ENCODE results near the gene NEURL2. TPM values are rescaled to one million over a fixed set of nuclear protein-coding genes. Genes with fewer than 3 reads are reported as not detected.

NEURL2 gene
- polyA plus RNA-seq, 1 donor, result 15.6 TPM

DNA sequence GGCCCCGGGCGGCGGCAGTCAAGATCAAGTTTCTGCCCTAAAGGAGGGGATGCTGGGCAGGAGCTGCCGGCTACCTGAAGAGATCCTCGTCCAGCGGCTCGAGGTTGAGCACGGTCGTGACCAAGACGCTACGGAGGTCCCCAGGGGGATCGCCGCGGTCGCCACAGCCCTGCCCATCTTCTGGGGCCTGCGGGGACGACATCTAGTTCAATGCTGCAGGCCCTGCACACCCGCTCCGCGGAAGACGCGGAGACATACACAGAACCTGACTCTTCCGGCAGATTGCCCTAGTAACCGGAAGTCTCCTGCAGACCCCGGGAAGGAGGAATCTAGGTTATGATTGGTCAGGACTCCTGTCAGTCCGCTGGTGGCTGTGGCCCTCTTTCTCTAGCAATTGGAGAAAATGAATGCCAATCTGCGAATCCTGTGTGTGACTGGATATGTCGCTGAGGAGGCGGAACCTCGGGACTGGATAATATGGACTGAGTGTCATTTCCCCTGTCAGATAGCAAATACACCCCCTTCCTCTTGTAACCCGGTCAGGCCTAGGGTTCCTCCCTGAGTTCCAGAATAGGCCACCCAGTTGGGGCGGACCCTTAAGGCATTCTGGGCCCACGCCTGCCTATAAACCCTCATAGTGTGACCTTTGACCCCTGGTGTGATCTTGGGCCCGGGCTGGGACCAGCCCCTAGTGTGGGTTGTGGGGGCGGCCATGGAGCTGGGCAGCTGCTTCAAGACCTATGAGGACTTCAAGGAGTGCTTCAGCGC is 33.7 kb downstream of the NEURL2 start, which contains the start of the genes ACOT8 and ZSWIM3:
ACOT8 (minus strand) TSS at position 279 of the 768 bp plus-strand sequence; CDS start at position 202, 77 bp downstream.
ZSWIM3 (plus strand) TSS at position 501 of the 768 bp plus-strand sequence; CDS start at position 713, 212 bp downstream.
- peaks cover 28% of the 10 kb centered on the region for H3K4me1 ChIP-seq (ENCODE audit: control insufficient read depth, insufficient read depth, low read length)

GRCh38 chr20:45853484-45853883 is 37.5 kb downstream of the NEURL2 start:
- H3K27ac ChIP-seq (ENCODE audit: low read length), result no peak overlapping the region
- DNase-seq, result no peak
- WGBS (ENCODE audit: insufficient coverage, low lambda C conversion rate), result no CpG with 5 or more reads among the region's 2 CpGs
- H3K9me3 ChIP-seq (ENCODE audit: control insufficient read depth, low read depth, low read length), result no peaks in the 10 kb centered on the region
- no peak overlapping the region for H3K4me3 ChIP-seq (ENCODE audit: low read length)
- no peaks in the 10 kb centered on the region for H3K27me3 ChIP-seq (ENCODE audit: control insufficient read depth, insufficient read depth, low read length)
- peaks cover 25% of the 10 kb centered on the region for H3K4me1 ChIP-seq (ENCODE audit: control insufficient read depth, insufficient read depth, low read length)
- peaks cover 17% of the 10 kb centered on the region for H3K36me3 ChIP-seq (ENCODE audit: control insufficient read depth, insufficient read depth, low read length)

More for the DNA sequence above, 33.7 kb downstream of the NEURL2 start, which contains the start of the genes ACOT8 and ZSWIM3:
- Histone ChIP-seq H3K9me3 (ENCODE audit: control insufficient read depth, low read depth, low read length) (no peaks in the 10 kb centered on the region), H3K4me3 (ENCODE audit: low read length) (peak within 1 kb of the TSS; percentile 78), H3K27ac (ENCODE audit: low read length) (peak within 1 kb of the TSS; percentile 83), H3K36me3 (ENCODE audit: control insufficient read depth, insufficient read depth, low read length) (peaks cover 15% of the 10 kb centered on the region), H3K27me3 (ENCODE audit: control insufficient read depth, insufficient read depth, low read length) (no peaks in the 10 kb centered on the region)
- peak; percentile 99 to 100 for DNase-seq
- WGBS (ENCODE audit: insufficient coverage, low lambda C conversion rate), result no CpG with 5 or more reads among the region's 36 CpGs

DNA sequence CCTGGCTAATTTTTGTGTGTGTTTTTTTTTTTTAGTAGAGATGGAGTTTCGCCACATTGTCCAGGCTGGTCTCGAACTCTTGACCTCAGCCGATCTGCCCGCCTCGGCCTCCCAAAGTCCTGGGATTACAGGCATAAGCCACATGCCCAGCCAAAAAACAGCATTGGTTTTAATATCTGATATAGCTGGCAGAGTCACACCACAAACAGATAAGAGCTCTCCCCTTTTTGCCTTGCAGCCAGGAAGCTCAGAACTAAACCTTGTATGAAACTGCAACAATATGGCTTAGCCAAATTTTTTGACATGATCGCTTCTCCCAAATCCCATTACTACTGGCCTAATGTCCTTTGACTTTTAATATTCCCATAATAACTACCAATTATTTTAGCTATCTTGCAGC is 38.7 kb downstream of the NEURL2 start:
- Histone ChIP-seq H3K27ac (ENCODE audit: low read length) (no peak overlapping the region), H3K9me3 (ENCODE audit: control insufficient read depth, low read depth, low read length) (no peaks in the 10 kb centered on the region), H3K36me3 (ENCODE audit: control insufficient read depth, insufficient read depth, low read length) (peaks cover 26% of the 10 kb centered on the region), H3K4me1 (ENCODE audit: control insufficient read depth, insufficient read depth, low read length) (peaks cover 19% of the 10 kb centered on the region), H3K27me3 (ENCODE audit: control insufficient read depth, insufficient read depth, low read length) (no peaks in the 10 kb centered on the region), H3K4me3 (ENCODE audit: low read length) (no peak overlapping the region)
- no peak for DNase-seq
- 100% methylated on average over 1 of the region's 6 CpGs for WGBS (ENCODE audit: insufficient coverage, low lambda C conversion rate)

DNA sequence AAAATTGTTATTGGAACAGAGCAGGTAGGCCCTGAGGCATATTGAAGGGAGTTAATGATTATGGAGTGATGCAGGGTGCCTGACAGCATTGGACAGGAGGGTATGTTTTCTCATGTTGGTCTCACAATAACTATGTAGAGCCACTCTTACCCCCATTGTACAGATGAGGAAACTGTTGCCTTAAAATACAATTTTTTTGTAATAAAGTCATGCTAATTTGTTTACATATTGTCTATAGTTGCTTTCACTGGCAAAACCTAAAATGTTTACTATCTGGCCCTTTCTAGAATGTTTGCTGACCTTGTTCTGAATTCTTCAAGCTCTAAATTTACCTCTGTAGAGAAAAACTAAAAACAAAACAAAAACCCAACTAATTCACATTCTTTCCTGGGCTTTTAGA is 39.5 kb downstream of the NEURL2 start:
- H3K27me3 ChIP-seq (ENCODE audit: control insufficient read depth, insufficient read depth, low read length), result no peaks in the 10 kb centered on the region
- peak overlapping the region; percentile 53 for H3K27ac ChIP-seq (ENCODE audit: low read length)
- no peak for DNase-seq
- no peak overlapping the region for H3K4me3 ChIP-seq (ENCODE audit: low read length)
- H3K36me3 ChIP-seq (ENCODE audit: control insufficient read depth, insufficient read depth, low read length), result peaks cover 34% of the 10 kb centered on the region
- H3K4me1 ChIP-seq (ENCODE audit: control insufficient read depth, insufficient read depth, low read length), result peaks cover 19% of the 10 kb centered on the region
- no peaks in the 10 kb centered on the region for H3K9me3 ChIP-seq (ENCODE audit: control insufficient read depth, low read depth, low read length)

DNA sequence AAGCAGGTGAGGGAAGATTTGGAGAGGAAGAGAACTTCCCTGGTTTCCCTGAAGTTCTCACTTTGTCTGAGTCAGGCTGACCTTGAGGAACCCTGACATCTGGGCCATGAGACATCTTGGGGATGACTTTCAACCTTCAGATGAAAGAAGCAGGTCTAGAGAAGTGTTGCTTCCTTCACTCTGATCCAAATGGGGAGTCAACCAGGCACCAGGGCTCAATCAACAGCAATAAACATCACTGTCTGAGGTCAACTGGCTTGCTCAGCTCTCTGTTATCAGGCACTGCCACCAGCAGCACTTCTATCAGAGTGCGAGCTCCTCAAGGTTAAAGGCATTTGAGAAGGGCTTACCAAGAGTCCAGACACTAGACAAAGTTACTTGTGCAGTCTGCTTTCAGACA is 40.1 kb downstream of the NEURL2 start:
- no CpG with 5 or more reads among the region's 1 CpG for WGBS (ENCODE audit: insufficient coverage, low lambda C conversion rate)

DNA sequence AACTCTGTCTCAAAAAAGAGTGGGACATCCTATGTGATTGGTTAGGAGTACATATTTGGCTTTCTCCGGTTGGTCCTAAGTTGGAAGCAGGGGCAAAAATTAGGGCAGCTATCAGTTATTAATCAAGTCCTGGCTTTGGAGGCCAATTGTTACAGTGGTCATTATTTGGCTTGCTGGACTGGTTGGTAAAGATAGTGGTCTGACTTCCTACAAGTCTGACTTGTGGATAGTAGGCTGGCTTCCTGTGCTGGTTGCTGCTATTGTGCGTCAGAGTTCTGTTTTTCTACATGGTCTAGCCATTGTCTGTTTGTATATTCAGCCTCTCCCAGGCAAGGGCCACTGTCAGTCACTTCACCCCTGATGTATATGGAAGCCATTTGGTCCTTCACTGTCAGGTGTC is 40.8 kb downstream of the NEURL2 start:
- DNase-seq, result no peak
- no peak overlapping the region for H3K4me3 ChIP-seq (ENCODE audit: low read length)
- WGBS (ENCODE audit: insufficient coverage, low lambda C conversion rate), result no CpG with 5 or more reads among the region's 2 CpGs
- H3K27me3 ChIP-seq (ENCODE audit: control insufficient read depth, insufficient read depth, low read length), result no peaks in the 10 kb centered on the region
- no peaks in the 10 kb centered on the region for H3K9me3 ChIP-seq (ENCODE audit: control insufficient read depth, low read depth, low read length)
- H3K36me3 ChIP-seq (ENCODE audit: control insufficient read depth, insufficient read depth, low read length), result peaks cover 44% of the 10 kb centered on the region
- H3K27ac ChIP-seq (ENCODE audit: low read length), result peak overlapping the region; percentile 19
- peaks cover 11% of the 10 kb centered on the region for H3K4me1 ChIP-seq (ENCODE audit: control insufficient read depth, insufficient read depth, low read length)

More for the DNA sequence above, 40.1 kb downstream of the NEURL2 start:
- no peaks in the 10 kb centered on the region for H3K9me3 ChIP-seq (ENCODE audit: control insufficient read depth, low read depth, low read length)
- peaks cover 13% of the 10 kb centered on the region for H3K4me1 ChIP-seq (ENCODE audit: control insufficient read depth, insufficient read depth, low read length)
- no peak overlapping the region for H3K4me3 ChIP-seq (ENCODE audit: low read length)
- no peaks in the 10 kb centered on the region for H3K27me3 ChIP-seq (ENCODE audit: control insufficient read depth, insufficient read depth, low read length)
- H3K27ac ChIP-seq (ENCODE audit: low read length), result peak overlapping the region; percentile 53
- peak; percentile 59 to 73 for DNase-seq
- peaks cover 39% of the 10 kb centered on the region for H3K36me3 ChIP-seq (ENCODE audit: control insufficient read depth, insufficient read depth, low read length)

GRCh38 chr20:45848969-45849582 is 41.9 kb downstream of the NEURL2 start:
- 100% methylated on average over 1 of the region's 8 CpGs for WGBS (ENCODE audit: insufficient coverage, low lambda C conversion rate)
- Histone ChIP-seq H3K4me3 (ENCODE audit: low read length) (no peak overlapping the region), H3K36me3 (ENCODE audit: control insufficient read depth, insufficient read depth, low read length) (peaks cover 48% of the 10 kb centered on the region), H3K9me3 (ENCODE audit: control insufficient read depth, low read depth, low read length) (no peaks in the 10 kb centered on the region), H3K27me3 (ENCODE audit: control insufficient read depth, insufficient read depth, low read length) (no peaks in the 10 kb centered on the region), H3K4me1 (ENCODE audit: control insufficient read depth, insufficient read depth, low read length) (peaks cover 8% of the 10 kb centered on the region), H3K27ac (ENCODE audit: low read length) (no peak overlapping the region)
- DNase-seq, result no peak

DNA sequence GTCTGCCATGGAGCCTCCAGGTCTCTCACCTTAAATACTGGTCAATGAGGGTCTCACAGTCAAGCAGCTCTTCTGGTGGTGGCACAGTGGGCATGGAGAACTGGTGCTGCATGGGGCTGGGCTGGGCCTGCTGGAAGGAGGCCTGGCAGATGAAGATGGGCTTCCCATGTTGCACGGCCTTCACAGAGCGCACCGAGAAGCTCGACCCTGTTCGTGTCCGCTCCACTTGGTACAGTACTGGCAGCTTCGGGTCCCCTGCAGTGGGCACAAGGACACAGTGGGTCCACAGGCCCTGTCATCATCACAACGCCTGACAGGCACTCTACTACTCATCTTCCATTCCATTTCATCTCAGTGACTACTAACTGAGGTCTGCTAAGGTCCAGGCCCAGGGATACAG is 42.6 kb downstream of the NEURL2 start:
- Histone ChIP-seq H3K27ac (ENCODE audit: low read length) (no peak overlapping the region), H3K4me3 (ENCODE audit: low read length) (no peak overlapping the region), H3K9me3 (ENCODE audit: control insufficient read depth, low read depth, low read length) (no peaks in the 10 kb centered on the region), H3K36me3 (ENCODE audit: control insufficient read depth, insufficient read depth, low read length) (peaks cover 49% of the 10 kb centered on the region), H3K4me1 (ENCODE audit: control insufficient read depth, insufficient read depth, low read length) (peaks cover 8% of the 10 kb centered on the region), H3K27me3 (ENCODE audit: control insufficient read depth, insufficient read depth, low read length) (no peaks in the 10 kb centered on the region)
- no CpG with 5 or more reads among the region's 8 CpGs for whole genome bisulfite sequencing (ENCODE audit: insufficient coverage, low lambda C conversion rate)
- no peak for DNase-seq

GRCh38 chr20:45845452-45845851 is 45.6 kb downstream of the NEURL2 start:
- peaks cover 75% of the 10 kb centered on the region for H3K36me3 ChIP-seq (ENCODE audit: control insufficient read depth, insufficient read depth, low read length)
- no peaks in the 10 kb centered on the region for H3K9me3 ChIP-seq (ENCODE audit: control insufficient read depth, low read depth, low read length)
- no peaks in the 10 kb centered on the region for H3K27me3 ChIP-seq (ENCODE audit: control insufficient read depth, insufficient read depth, low read length)
- DNase-seq, result no peak
- H3K4me3 ChIP-seq (ENCODE audit: low read length), result no peak overlapping the region
- no peaks in the 10 kb centered on the region for H3K4me1 ChIP-seq (ENCODE audit: control insufficient read depth, insufficient read depth, low read length)
- no peak overlapping the region for H3K27ac ChIP-seq (ENCODE audit: low read length)

GRCh38 chr20:45843506-45843905 is 47.5 kb downstream of the NEURL2 start:
- no peak for DNase-seq
- Histone ChIP-seq H3K36me3 (ENCODE audit: control insufficient read depth, insufficient read depth, low read length) (peaks cover 78% of the 10 kb centered on the region), H3K27me3 (ENCODE audit: control insufficient read depth, insufficient read depth, low read length) (no peaks in the 10 kb centered on the region), H3K4me3 (ENCODE audit: low read length) (no peak overlapping the region), H3K4me1 (ENCODE audit: control insufficient read depth, insufficient read depth, low read length) (no peaks in the 10 kb centered on the region), H3K9me3 (ENCODE audit: control insufficient read depth, low read depth, low read length) (no peaks in the 10 kb centered on the region), H3K27ac (ENCODE audit: low read length) (no peak overlapping the region)
- no CpG with 5 or more reads among the region's 14 CpGs for WGBS (ENCODE audit: insufficient coverage, low lambda C conversion rate)

Measured in large intestine (tissue), 3 donors.